ENCODE data around the gene ADGRL2. TPM values are rescaled to one million over a fixed set of nuclear protein-coding genes. Genes with fewer than 3 reads are reported as not detected.
"Not testable (repeated sequence)": the region's sequence is repeated elsewhere in the genome, so short reads cannot be mapped to it uniquely, and the experiment has no call there.

ADGRL2 gene
- total RNA-seq, 1 experiment from 2014 or later = not detected

DNA sequence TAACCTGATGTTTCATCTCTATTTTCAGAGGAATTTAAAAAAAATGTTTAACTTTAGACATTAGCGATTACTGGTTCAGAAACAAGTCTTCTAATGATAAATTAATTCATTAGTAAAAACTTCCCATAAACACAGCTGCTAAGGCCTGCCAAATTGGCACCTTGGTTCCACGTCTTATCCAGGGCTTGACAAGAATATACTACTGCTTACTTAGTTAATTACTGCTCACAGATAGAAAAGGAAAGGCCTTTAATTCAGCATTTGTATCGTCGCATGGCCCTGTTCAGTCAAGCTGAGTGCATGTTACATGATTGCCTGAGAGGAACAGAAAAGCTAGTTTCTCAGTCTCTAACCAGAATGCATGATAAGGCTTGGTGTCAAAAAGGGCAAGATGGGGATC, 84.6 kb downstream of the ADGRL2 start:
- in situ Hi-C loops (cut with HindIII; ENCODE audit: low sequenced_read_pairs) = no loop called here
- DNase-seq (ENCODE audit: low spot score) = no peak

DNA sequence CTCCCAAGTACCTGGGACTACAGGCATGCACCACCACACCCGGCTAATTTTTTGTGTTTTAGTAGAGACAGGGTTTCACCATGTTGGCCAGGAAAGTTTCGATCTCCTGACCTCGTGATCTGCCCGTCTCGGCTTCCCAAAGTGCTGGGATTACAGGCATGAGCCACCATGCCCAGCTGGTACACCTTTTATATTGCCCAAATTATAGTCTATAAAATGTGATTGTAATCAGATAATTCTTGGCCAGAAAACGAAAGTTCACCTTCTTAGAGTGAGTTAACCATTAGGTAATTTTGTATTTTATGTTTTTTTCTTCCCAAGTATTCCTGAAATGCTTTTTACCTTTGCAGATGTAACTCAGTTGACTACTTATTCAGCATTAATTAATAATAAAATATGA, 85.6 kb downstream of the ADGRL2 start:
- in situ Hi-C loops (cut with HindIII; ENCODE audit: low sequenced_read_pairs); DNase-seq (ENCODE audit: low spot score): not testable (repeated sequence)

DNA sequence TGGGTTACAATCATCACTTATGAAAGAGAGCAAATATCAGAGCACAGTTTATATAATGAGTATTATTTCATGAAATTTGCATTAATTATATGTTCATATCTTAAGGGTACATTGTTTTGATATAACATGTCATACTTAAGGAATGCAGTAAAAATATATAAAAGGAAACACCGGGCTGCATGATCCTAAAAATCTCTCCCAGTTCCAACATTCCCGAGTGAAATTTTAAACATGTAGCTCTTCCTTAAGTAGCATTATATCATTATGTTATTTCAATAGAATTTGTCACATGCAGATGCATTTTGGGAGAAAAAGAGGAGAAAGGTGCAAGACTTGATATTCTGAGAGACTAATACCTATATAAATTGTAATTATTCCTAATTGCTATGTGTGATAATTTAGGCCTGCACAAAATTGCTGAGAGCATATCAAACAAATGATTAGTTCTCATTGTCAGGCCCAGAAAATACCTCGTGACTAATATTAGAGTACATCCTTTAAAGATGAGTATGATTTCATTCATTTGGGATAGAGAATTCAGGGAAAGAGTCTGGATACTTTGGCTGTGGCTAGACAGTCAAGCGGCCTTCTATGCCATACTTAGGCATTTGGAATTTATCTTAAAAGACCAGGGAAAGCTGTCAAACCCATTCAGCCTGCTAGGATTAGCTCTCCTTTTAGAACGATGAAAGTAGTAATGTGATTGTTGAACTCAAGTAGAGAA, 86.8 kb downstream of the ADGRL2 start:
- DNase-seq (ENCODE audit: low spot score) = no peak
- in situ Hi-C loops (cut with HindIII; ENCODE audit: low sequenced_read_pairs) = no loop called here

DNA sequence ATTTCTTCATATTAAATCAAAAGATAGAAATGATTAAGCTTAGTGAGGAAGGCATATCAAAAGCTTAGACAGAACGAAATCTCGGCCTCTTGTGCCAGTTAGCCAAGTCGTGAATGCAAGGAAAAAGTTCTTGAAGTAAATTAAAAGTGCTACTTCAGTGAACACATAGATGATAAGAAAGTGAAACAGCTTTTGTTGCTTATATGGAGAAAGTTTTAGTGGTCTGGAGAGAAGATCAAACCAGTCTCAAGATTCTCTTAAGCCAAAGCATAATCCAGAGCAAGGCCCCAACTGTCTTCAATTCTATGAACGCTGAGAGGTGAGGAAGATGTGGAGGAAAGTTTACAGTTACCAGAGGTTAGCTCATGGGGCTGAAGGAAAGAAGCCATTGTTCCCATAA, 88.4 kb downstream of the ADGRL2 start:
- no peak for DNase-seq (ENCODE audit: low spot score)

DNA sequence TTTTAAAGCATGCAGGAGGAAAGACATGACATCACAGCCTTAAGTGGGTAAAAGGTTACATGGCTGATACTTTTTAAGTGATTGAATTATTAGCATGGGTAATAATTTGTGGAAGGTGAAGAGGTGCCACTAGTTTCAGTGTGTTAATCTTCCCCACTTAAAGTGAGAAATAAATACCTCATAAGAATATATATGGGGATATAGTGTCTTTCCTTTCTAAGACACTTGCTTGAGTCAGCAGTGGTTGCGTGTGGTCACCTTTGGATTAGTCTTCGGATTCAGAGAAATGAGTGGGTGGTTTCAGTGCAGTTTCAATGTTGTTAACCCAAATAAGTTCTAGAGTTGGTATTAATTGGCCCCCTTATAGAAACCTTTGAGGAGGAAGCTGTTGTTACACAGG, 94.1 kb downstream of the ADGRL2 start:
- in situ Hi-C loops (cut with HindIII; ENCODE audit: low sequenced_read_pairs) = no loop called here
- DNase-seq (ENCODE audit: low spot score) = no peak

More for the DNA sequence above, 88.4 kb downstream of the ADGRL2 start:
- in situ Hi-C loops (cut with HindIII; ENCODE audit: low sequenced_read_pairs) = no loop called here

DNA sequence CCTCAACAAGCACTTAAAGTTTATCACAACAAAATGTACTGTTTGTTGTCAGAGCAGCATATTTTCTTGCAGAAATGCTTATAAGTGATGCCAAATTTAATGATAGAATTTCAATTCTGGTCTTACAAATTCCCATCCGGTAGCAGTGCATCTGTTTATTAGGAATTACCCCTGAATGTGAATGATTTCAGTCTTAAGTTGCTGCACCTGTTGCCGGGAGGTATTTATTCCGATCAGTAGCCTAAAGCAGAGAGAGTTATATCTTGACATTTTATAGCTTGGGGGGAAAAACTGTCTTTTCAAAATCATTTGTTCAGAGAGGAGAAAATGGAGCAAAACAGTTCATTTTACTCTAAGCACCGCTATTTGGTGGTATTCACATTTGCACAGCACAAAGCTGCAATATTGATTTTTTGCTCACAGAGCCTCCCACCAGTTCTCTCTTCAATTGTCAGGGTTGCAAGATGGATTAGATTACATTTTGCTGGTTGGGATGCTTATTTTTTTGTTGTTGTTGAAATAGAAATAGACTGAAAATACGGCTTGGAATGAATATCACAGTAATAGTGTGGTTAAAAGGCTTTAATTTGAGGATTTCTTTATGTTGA, 98.6 kb downstream of the ADGRL2 start:
- DNase-seq (ENCODE audit: low spot score) = no peak
- in situ Hi-C loops (cut with HindIII; ENCODE audit: low sequenced_read_pairs) = no loop called here

DNA sequence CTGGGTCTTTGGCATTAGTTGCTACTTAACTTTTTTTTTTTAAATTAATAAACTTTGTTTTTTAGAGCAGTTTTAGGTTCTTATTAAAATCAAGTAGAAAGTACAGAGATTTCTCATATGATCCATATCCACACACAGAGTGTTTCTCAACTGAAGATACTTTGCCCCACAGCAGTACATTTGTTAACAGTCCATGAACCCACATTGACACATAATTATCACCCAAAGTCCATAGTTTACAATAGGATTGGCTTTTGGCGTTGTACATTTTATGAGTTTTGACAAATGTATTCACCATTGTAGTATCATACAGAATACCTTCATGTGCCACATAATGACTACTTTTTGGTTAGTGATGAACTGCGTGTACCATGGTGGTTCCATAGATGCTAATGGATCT, 106.8 kb downstream of the ADGRL2 start:
- in situ Hi-C loops (cut with HindIII; ENCODE audit: low sequenced_read_pairs) = no loop called here
- no peak for DNase-seq (ENCODE audit: low spot score)

DNA sequence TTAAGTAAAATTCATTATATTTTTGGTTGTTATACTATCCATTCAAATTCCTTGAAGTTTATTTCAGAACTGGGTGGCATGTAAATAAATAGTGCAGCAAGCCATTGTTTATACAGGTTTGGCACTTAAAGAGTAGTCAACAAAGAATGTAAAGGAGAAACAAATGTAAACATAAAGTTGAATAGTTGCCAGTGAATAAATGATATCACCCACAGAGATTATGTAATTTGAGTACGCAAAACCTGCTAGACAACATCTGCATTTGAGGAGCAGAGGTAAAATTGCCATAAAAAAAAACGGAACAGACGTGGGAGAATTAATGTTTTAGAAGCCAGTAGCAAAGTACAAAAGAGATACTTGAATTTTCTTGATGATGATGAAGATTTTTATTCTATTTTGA, 111.6 kb downstream of the ADGRL2 start:
- in situ Hi-C loops (cut with HindIII; ENCODE audit: low sequenced_read_pairs) = no loop called here
- DNase-seq (ENCODE audit: low spot score) = no peak

DNA sequence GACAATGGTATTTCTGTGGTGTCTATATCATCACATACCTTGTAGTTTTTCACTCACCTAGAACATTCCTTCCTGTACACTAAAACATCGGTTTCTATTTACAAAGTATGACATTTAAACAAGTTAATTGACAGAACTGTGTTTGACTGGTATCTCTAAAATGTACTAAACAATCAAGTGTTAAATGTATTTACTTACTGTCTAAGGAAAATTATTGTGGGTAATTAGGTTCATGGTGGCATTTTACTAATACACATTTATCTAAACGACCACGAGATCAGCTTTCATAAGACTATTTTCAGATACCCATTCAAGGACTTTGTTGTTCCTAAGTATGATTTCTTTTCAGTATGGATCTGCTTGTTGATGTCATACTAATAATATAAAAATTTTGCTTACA, 115.2 kb downstream of the ADGRL2 start:
- DNase-seq (ENCODE audit: low spot score) = no peak
- in situ Hi-C loops (cut with HindIII; ENCODE audit: low sequenced_read_pairs) = no loop called here

DNA sequence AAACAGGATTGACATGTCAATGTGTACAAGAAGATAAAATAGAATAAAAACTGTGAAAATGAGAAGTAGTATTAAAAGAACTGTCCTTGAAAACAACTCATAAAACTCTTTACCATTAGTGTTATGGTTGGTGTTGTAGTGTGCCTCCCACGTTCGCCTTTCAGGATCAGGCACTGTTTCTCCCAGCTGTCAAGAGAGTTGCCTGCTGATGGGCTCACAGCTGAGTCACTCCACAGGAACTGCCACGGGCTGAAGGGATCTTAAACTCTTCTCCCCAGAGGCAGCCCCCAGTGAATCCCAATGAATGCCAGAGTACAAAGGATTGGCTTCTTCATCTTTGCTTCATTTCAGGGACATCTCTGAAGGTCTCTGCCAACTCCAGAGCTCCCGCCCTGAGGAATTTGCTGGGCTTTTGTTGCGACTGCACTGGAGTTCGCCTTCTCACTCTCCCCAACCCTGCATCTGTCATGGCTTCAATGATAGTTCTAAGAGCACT, 119.6 kb downstream of the ADGRL2 start:
- in situ Hi-C loops (cut with HindIII; ENCODE audit: low sequenced_read_pairs) = no loop called here
- no peak for DNase-seq (ENCODE audit: low spot score)

DNA sequence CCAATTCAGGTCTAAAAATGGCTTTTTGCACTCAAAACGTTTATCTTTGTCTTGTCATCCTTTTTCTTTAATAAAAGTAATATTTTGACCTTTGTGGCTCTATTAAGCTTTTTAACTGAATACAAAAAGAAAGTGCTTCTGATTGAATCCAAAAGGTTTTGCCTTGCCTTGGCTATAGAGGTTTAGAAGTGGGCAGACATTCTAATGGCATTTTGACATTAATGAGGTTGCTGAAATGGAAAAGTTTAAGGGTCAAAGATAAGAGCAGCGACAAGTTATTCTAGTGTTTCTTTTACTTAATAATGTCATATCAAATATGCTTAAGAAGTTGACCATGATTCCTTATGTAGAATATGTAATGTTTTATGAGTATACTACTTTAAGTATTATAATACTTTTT, 120.2 kb downstream of the ADGRL2 start:
- in situ Hi-C loops (cut with HindIII; ENCODE audit: low sequenced_read_pairs) = no loop called here

DNA sequence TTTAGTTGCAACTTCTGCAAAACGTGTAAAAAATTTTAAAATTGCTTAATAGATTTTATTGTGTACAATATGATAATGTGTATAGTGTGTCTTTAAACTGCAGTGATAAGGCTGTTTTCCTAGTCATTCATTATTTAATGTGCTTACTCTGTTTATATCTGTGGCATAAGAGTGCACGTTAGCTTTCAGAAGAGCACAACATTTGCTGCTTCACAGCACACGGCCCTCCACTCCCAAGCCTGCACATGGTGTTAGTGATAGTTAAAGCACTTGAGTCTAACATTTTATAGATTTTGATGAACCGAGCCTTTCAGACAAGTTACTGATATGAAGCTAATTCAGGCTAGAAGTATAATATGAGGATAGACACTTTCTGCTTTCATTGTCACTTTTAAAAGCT, 120.6 kb downstream of the ADGRL2 start:
- DNase-seq (ENCODE audit: low spot score) = no peak
- in situ Hi-C loops (cut with HindIII; ENCODE audit: low sequenced_read_pairs) = no loop called here

More for the DNA sequence above, 120.2 kb downstream of the ADGRL2 start:
- DNase-seq (ENCODE audit: low spot score) = no peak

DNA sequence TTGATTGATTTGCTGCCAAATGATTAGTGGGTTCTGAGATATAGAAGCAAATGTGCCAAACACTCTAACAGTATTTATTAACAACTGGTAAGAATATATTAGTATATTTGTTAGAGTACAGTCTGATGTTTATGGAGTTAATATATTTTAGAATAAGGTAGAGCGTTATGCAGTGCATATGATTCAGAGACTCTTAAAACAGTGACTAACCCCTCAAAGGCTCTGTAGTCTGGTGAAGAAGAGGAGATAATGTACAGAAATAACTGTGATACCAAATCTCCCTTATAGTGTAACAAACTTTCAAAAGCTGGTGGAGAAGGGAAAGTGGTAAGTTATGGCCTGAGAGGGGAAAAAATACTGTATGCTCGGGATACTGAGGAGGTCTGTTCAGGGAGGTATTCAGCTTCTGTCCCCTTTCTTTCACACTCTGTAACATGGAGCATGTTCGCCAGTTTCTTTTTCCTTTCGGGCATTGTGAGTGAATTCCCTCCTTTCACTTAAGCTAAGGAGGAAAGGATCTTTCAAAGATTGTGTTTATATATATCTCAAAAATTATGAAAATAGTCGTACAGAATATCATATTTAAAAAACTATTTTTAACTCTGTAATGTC, 121.2 kb downstream of the ADGRL2 start:
- in situ Hi-C loops (cut with HindIII; ENCODE audit: low sequenced_read_pairs) = no loop called here
- DNase-seq (ENCODE audit: low spot score) = no peak

DNA sequence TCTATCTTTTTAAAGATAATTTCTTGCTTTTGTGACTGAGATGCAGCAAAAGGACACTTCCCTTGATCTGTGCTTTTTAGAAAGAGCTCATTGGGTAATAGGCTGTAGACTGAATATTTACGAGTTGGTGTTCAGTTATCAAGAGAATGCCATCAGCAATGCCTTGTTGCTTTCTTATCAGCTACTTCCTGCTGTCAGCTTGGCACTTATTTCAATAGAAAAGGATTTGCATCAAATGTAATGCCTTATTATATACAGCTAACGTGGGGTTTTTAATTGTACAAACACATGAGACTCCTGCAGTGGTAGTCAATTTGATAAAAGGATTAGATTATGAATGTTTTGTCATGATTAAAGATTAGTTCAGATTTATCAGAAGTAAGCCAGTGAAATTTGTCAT, 122.2 kb downstream of the ADGRL2 start:
- in situ Hi-C loops (cut with HindIII; ENCODE audit: low sequenced_read_pairs) = no loop called here
- no peak for DNase-seq (ENCODE audit: low spot score)

DNA sequence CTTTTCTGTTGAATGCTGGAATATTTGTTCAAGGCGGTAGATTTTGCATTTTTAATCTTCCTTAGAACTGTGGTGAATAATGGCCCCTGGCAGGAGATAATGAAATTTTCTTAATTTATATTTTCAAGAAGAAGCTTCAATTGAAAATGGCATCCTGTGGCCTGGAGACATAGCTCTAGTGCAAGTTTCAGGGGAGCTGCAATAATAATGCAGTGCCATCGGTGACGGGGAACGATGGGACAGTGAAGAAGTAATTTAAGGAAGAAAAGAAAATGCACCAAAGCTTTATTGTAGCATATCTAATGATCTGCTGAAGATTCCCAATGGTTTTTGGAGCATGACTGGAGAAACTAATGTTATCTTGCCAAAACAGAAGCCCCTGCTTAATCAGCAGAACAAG, 128.4 kb downstream of the ADGRL2 start:
- no peak for DNase-seq (ENCODE audit: low spot score)
- in situ Hi-C loops (cut with HindIII; ENCODE audit: low sequenced_read_pairs) = no loop called here

DNA sequence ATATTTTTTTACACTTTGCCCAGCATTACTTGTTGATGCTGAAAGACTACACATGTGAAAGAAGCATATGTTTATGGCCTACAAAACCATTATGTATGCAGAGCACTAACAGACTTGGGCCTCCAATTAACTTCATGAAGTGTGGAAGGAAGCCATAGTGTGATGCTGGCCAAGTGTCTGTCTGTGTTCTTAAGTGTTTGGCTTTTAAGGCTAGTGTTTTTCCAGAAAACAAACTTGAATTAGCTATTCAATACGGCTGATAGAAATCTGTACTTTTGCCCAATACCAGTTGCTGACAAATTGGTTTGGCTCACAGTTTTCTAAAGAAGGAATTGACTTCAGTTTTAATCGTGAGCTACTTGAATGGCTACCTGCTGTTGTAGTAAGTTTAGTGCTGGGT, 136.1 kb downstream of the ADGRL2 start:
- in situ Hi-C loops (cut with HindIII; ENCODE audit: low sequenced_read_pairs) = no loop called here
- peak; percentile 8 for DNase-seq (ENCODE audit: low spot score)

DNA sequence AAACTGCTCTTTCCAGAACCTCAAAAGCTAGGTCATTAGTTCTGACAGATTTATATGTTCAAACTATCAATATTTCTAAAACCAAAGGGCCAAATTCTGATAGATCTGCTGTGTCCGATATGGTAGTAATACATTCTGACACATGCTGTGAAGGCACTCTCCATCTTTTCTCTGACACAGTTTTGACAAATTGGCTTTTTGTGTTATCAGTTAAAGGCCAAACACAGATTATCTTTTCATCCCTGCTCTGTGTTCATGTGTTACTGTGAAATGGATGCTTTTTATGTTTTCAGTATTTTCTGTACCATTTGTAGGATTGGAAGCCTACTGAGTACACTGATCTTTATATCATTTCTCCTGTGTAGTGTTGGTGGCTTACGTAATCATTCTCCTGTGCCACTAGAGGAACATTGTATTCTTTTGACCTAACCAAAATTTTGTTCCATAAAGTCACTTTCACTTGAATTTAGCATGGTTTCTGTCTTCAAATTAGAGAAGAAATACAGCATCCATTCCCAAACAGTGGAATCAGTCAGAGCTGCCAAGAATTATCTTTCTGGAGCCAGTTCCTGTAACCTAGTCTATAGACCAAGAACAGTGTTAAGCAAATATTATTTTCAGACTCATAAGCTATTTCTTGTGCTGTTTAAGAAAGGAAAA, 137.2 kb downstream of the ADGRL2 start:
- in situ Hi-C loops (cut with HindIII; ENCODE audit: low sequenced_read_pairs) = no loop called here
- DNase-seq (ENCODE audit: low spot score) = no peak

DNA sequence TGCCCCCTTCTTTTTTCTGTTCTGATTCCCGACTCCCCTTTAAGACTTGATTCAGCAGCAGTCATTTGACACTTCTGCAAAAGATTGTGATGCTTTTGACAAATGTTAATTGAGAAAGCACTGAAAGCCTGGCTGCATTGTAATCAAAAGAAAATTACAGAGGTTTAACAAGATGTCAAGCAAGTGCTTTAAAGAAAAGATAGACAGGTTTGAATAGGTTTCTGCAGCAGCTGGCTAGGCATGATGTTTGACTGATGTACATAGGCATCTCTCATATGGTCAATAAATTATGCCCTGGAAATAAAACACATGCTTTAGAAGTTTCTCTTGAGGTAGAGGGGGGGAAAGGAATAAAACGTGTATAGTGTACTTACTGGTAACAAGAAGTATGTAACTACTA, 147.8 kb downstream of the ADGRL2 start:
- in situ Hi-C loops (cut with HindIII; ENCODE audit: low sequenced_read_pairs) = no loop called here
- DNase-seq (ENCODE audit: low spot score) = no peak

DNA sequence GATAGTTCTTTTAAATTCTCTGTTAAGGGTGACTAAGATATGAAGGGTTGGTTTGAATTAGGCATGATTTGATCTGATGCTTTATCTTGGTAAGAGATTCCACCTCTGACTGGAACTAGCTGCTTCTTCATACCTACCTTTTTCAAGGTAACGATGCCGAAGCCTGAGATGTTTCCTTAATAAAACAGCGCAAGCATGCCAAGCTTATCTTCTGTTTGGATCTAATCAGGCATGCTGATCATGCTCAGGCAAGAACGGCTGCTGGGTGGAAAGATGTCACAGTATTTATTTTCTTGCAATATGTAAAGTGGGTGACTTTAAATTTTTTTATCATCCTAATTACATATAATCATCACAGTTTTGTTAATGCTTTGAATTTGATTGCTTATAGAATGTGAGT, 148.7 kb downstream of the ADGRL2 start:
- in situ Hi-C loops (cut with HindIII; ENCODE audit: low sequenced_read_pairs) = no loop called here
- peak; percentile 12 for DNase-seq (ENCODE audit: low spot score)

DNA sequence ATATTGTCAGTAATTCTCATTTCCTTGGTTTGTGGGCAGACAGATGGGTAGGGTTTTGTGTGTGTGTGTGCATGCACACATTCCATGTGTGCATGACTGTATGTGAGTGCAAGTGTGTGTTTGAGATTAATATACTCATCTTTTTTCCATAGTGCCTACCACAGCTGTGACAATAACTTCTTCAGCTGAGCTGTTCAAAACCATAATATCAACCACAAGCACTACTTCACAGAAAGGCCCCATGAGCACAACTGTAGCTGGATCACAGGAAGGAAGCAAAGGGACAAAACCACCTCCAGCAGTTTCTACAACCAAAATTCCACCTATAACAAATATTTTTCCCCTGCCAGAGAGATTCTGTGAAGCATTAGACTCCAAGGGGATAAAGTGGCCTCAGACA, 149.3 kb downstream of the ADGRL2 start:
- DNase-seq (ENCODE audit: low spot score) = no peak
- in situ Hi-C loops (cut with HindIII; ENCODE audit: low sequenced_read_pairs) = no loop called here
